Spleen (tissue), 11 donors: ENCODE data around the gene PCYT1A. TPM values are rescaled to one million over a fixed set of nuclear protein-coding genes. Genes with fewer than 3 reads are reported as not detected.
A peak's percentile ranks its signal among the peaks of the same experiment; 100 is the strongest.
"Not testable (repeated sequence)": the region's sequence is repeated elsewhere in the genome, so short reads cannot be mapped to it uniquely, and the experiment has no call there.

Experiments used
- DNase-seq: peaks from one replicate; pipeline ENCODE4 v3.0.0-alpha.2; 2020
- H3K27ac ChIP-seq, 8 donors: fragments of 200-600 bp; sonication (generic) in 7 of 8; 1 replicate in 4 of 8; 2 replicates in 4 of 8; pipeline versions ENCODE4 v1.5.0 to v1.8.0; 2016 to 2021; ENCODE audit warnings: inconsistent platforms in 4 of 8, mild to moderate bottlenecking in 4 of 8, moderate library complexity in 1 of 8
- H3K27me3 ChIP-seq, 7 donors: fragments of 200-600 bp; sonication (generic) in 6 of 7; replicated peaks in 1 of 7; 1 replicate in 4 of 7; 2 replicates in 3 of 7; pipeline versions ENCODE4 v1.5.0 to v1.8.0; 2016 to 2021; ENCODE audit warnings: inconsistent platforms in 3 of 7, mild to moderate bottlenecking in 1 of 7
- H3K36me3 ChIP-seq, 6 donors: fragments of 200-600 bp; sonication (generic) in 5 of 6; 1 replicate in 4 of 6; 2 replicates in 2 of 6; pipeline versions ENCODE4 v1.5.0 to v1.8.0; 2016 to 2021; ENCODE audit warnings: inconsistent platforms in 2 of 6
- H3K4me1 ChIP-seq, 6 donors: fragments of 200-600 bp; sonication (generic) in 5 of 6; 1 replicate in 3 of 6; 2 replicates in 3 of 6; pipeline versions ENCODE4 v1.5.0 to v1.8.0; 2016 to 2021; ENCODE audit warnings: inconsistent platforms in 3 of 6
- H3K4me3 ChIP-seq, 8 donors: fragments of 200-600 bp; sonication (generic) in 7 of 8; 1 replicate in 4 of 8; 2 replicates in 4 of 8; pipeline versions ENCODE4 v1.5.0 to v1.8.0; 2016 to 2021; ENCODE audit warnings: inconsistent platforms in 4 of 8, mild to moderate bottlenecking in 4 of 8, moderate library complexity in 2 of 8
- H3K9me3 ChIP-seq, 8 donors: fragments of 200-600 bp; sonication (generic) in 7 of 8; 1 replicate in 4 of 8; 2 replicates in 4 of 8; pipeline versions ENCODE4 v1.5.0 to v1.8.0; 2016 to 2021; ENCODE audit warnings: inconsistent platforms in 4 of 8
- CTCF ChIP-seq, 11 experiments: fragments of 200-600 bp in 7 of 11; fragments of 450-650 bp in 4 of 11; sonication (generic) in 4 of 11; IDR thresholded peaks in 8 of 11; conservative IDR thresholded peaks in 3 of 11; 1 replicate in 7 of 11; 2 replicates in 4 of 11; pipeline versions ENCODE4 v1.4.0 to v1.8.0; 2016 to 2021; ENCODE audit warnings: antibody characterized with exemption in 11 of 11, inconsistent platforms in 4 of 11, mild to moderate bottlenecking in 1 of 11
- POLR2A ChIP-seq, 3 donors: fragments of 450-650 bp; IDR thresholded peaks; one replicate each; pipeline ENCODE4 v1.5.1; 2017; ENCODE audit warnings: antibody characterized with exemption in 3 of 3, mild to moderate bottlenecking in 1 of 3
- POLR2AphosphoS5 ChIP-seq, 3 donors: sonication (generic); formaldehyde crosslinking; IDR thresholded peaks; one replicate each; pipeline ENCODE4 v1.5.1; 2017; ENCODE audit warnings: antibody characterized with exemption in 3 of 3
- WGBS, 5 donors: extraction: QIAGEN DNeasy Blood & Tissue Kit in 3 of 5; methylation state at CpG; one replicate each; pipeline versions ENCODE4 v1.1.5 to v1.1.7; 2013 to 2018; 5-methylcytosine and 5-hydroxymethylcytosine counted together
- intact Hi-C: fragments of 100-400 bp; cut with DNase I; formaldehyde crosslinking; loops from one replicate; pipeline ENCODE4 v1.15.0; 2023; ENCODE audit warnings: low total_unique reads
- polyA plus RNA-seq, 3 donors: library from polyadenylated mRNA; stranded (reverse); fragments of 200-250 nt; gene quantifications; one replicate each; pipeline ENCODE4 v1.2.1, GENCODE V29; 2013
- total RNA-seq, 7 donors: library from RNA; depleted of rRNA in 3 of 7; stranded (reverse); fragments of >200 nt in 3 of 7; fragmentation: NEBNext Ultra II Directional in 4 of 7; extraction: Animal tissue kit (Norgen Biotek cat#: 25700) in 4 of 7; gene quantifications; one replicate each; pipeline versions ENCODE4 v1.1.0 to v1.2.1, GENCODE V29; 2016 to 2021
- donor health status: healthy with polysubstance abuse.
- donor health status: DM: no; HTN: no; CAD: no; lungs with moderate emphysema.
- donor health status: DM: no; HTN: no; CAD: no.
- donor health status: Bipolar disorder and iron deficiency.
- donor health status: healthy.
- donor health status: DM: no; HTN: no; CAD: no.
- donor health status: DM: yes; HTN: yes; CAD: no.

PCYT1A gene
- total and polyA plus RNA-seq, 10 donors = 10.6 to 128 (median 90.3) TPM

GRCh38 chr3:196215493-196216020 is 72.0 kb downstream of the PCYT1A start:
- TF ChIP-seq CTCF (IDR thresholded peaks at IDR 0.05 in 8 of 11, conservative IDR thresholded peaks at IDR 0.05 in 3 of 11) = no peak
- TF ChIP-seq POLR2AphosphoS5 (IDR thresholded peaks at IDR 0.05) = no peak
- TF ChIP-seq POLR2A (IDR thresholded peaks at IDR 0.05) = no peak

GRCh38 chr3:196214783-196215441 is 72.6 kb downstream of the PCYT1A start:
- intact Hi-C loops = no loop called here
- Histone ChIP-seq H3K27me3 (no peaks in the 10 kb centered on the region), H3K27ac (no peak overlapping the region), H3K4me1 (peaks cover 8 to 28% (median 15%) of the 10 kb centered on the region in 6 donors), H3K4me3 (no peak overlapping the region), H3K36me3 (no peaks in the 10 kb centered on the region), H3K9me3 (no peaks in the 10 kb centered on the region)
- WGBS, 5 donors = 76 to 88% (median 81%) methylated on average over 15 to 16 of the region's 16 CpGs
- TF ChIP-seq CTCF (IDR thresholded peaks at IDR 0.05 in 8 of 11, conservative IDR thresholded peaks at IDR 0.05 in 3 of 11) (no peak), POLR2AphosphoS5 (IDR thresholded peaks at IDR 0.05) (no peak)
- DNase-seq = peak; percentile 70

More at GRCh38 chr3:196215493-196216020, 72.0 kb downstream of the PCYT1A start:
- DNase-seq = no peak
- H3K4me1 ChIP-seq = peaks cover 9 to 35% (median 18%) of the 10 kb centered on the region in 6 donors
- no peaks in the 10 kb centered on the region for H3K36me3 ChIP-seq
- no peak overlapping the region for H3K27ac ChIP-seq
- H3K9me3 ChIP-seq = no peaks in the 10 kb centered on the region
- 71 to 79% (median 75%) methylated on average over 10 of the region's 10 CpGs for WGBS, 5 donors
- intact Hi-C loops = no loop called here
- H3K4me3 ChIP-seq = no peak overlapping the region
- H3K27me3 ChIP-seq = no peaks in the 10 kb centered on the region

GRCh38 chr3:196210673-196211556 is 76.6 kb downstream of the PCYT1A start, which contains the start of gene ZDHHC19:
TSS of gene ZDHHC19 (minus strand) at chr3:196211400. CDS start at chr3:196211315, 85 bp downstream.
- intact Hi-C loops = no loop called here
- no peak for TF ChIP-seq CTCF (IDR thresholded peaks at IDR 0.05 in 8 of 11, conservative IDR thresholded peaks at IDR 0.05 in 3 of 11)
- no peak for TF ChIP-seq POLR2AphosphoS5 (IDR thresholded peaks at IDR 0.05)
- no peak for TF ChIP-seq POLR2A (IDR thresholded peaks at IDR 0.05)
- WGBS, 5 donors = 65 to 80% (median 75%) methylated on average over 22 to 23 of the region's 23 CpGs
- no peak within 1 kb of the TSS for H3K27ac ChIP-seq
- H3K9me3 ChIP-seq = no peaks in the 10 kb centered on the region
- peaks cover 0 to 25% (median 9%) of the 10 kb centered on the region in 6 donors for H3K4me1 ChIP-seq
- no peaks in the 10 kb centered on the region for H3K36me3 ChIP-seq
- H3K4me3 ChIP-seq = no peak within 1 kb of the TSS
- H3K27me3 ChIP-seq = peaks cover 0 to 8% (median 0%) of the 10 kb centered on the region in 7 donors
- peak; percentile 66 for DNase-seq

GRCh38 chr3:196209944-196210672 is 77.4 kb downstream of the PCYT1A start:
- H3K27ac ChIP-seq, H3K9me3 ChIP-seq, DNase-seq, H3K27me3 ChIP-seq, intact Hi-C loops, H3K36me3 ChIP-seq, H3K4me3 ChIP-seq: not testable (repeated sequence)
- H3K4me1 ChIP-seq = peaks cover 0 to 32% (median 9%) of the 10 kb centered on the region in 6 donors
- 73 to 91% (median 82%) methylated on average over 11 of the region's 11 CpGs for whole genome bisulfite sequencing, 5 donors
